Endothelial cell of umbilical vein (primary cell): ENCODE results near the gene ZMAT5. TPM values are rescaled to one million over a fixed set of nuclear protein-coding genes. Genes with fewer than 3 reads are reported as not detected.

Experiments used
- BruUV-seq: library from RNA; stranded (reverse); fragments of 400-500 nt; replicated peaks from 2 replicates; lab custom pipeline; 2021; lab: Mats Ljungman, UMichigan
- CTCF ChIA-PET: fragments of 300-600, 350-600 bp; sonication (Branson Sonifier 250); formaldehyde crosslinking; loops from one replicate; lab custom pipeline; 2021; ENCODE audit warnings: antibody characterized with exemption, inconsistent platforms; lab: Charles Lee
- POLR2A ChIA-PET: fragments of 300-600, 350-600 bp; sonication (Branson Sonifier 250); formaldehyde crosslinking; loops from one replicate; lab custom pipeline; 2021; ENCODE audit warnings: antibody characterized with exemption, inconsistent platforms; lab: Charles Lee
- DNase-seq: peaks from one replicate; pipeline ENCODE4 v3.0.0-alpha.2; 2011; ENCODE audit warnings: low read depth, low spot score
- FAIRE-seq: peaks from 2 replicates; lab custom pipeline; 2011; peaks lifted over from hg19 to GRCh38; lab: Jason Lieb, UNC
- H2AFZ ChIP-seq: 2 replicates; pipeline ENCODE4 v1.6.0; 2012; ENCODE audit warnings: low read depth, low read length, control low read depth, inconsistent platforms
- H3K27ac ChIP-seq: 2 replicates; pipeline ENCODE4 v1.5.1; 2011; ENCODE audit warnings: low read depth, mild to moderate bottlenecking, control low read depth, low read length, moderate library complexity; ENCODE audit not compliant: insufficient read depth
- H3K27me3 ChIP-seq, 2 experiments: 2 replicates each; pipeline versions ENCODE4 v1.6.0 to v1.6.1; 2011; ENCODE audit warnings: low read length in 2 of 2, mixed read lengths in 1 of 2; ENCODE audit not compliant: control insufficient read depth in 2 of 2, insufficient read depth in 2 of 2
- H3K36me3 ChIP-seq, 2 experiments: 2 replicates in 1 of 2; 3 replicates in 1 of 2; pipeline ENCODE4 v1.5.1; 2011; ENCODE audit warnings: low read length in 2 of 2, mild to moderate bottlenecking in 1 of 2, moderate library complexity in 1 of 2; ENCODE audit not compliant: control insufficient read depth in 2 of 2, insufficient read depth in 2 of 2; ENCODE audit errors: extremely low read depth in 1 of 2
- H3K4me1 ChIP-seq: 3 replicates; pipeline ENCODE4 v1.5.1; 2011; ENCODE audit warnings: mild to moderate bottlenecking, low read length; ENCODE audit not compliant: control insufficient read depth, insufficient read depth; ENCODE audit errors: extremely low read depth
- H3K4me2 ChIP-seq: 2 replicates; pipeline ENCODE4 v1.6.1; 2011; ENCODE audit warnings: low read length, control low read depth, mixed read lengths; ENCODE audit not compliant: insufficient read depth
- H3K4me3 ChIP-seq, 3 experiments: fragments of 200-600 bp in 1 of 3; sonication (generic), shearing (Covaris generic) in 1 of 3; replicated peaks in 1 of 3; 2 replicates each; pipeline ENCODE4 v1.5.1; 2011 to 2016; ENCODE audit warnings: control low read depth in 3 of 3, low read length in 3 of 3, mild to moderate bottlenecking in 2 of 3, inconsistent platforms in 1 of 3, low read depth in 1 of 3, moderate library complexity in 1 of 3; ENCODE audit not compliant: insufficient read depth in 1 of 3
- H3K79me2 ChIP-seq: 2 replicates; pipeline ENCODE4 v1.6.0; 2012; ENCODE audit warnings: low read length, inconsistent platforms; ENCODE audit not compliant: control insufficient read depth, insufficient read depth
- H3K9ac ChIP-seq: replicated peaks from 2 replicates; pipeline ENCODE3; 2011; ENCODE audit warnings: low read length, control low read depth; ENCODE audit not compliant: insufficient read depth; ENCODE audit errors: extremely low read depth
- H3K9me1 ChIP-seq: replicated peaks from 3 replicates; pipeline ENCODE4 v1.6.0; 2011; ENCODE audit warnings: mild to moderate bottlenecking, low read length; ENCODE audit not compliant: control insufficient read depth, insufficient read depth; ENCODE audit errors: extremely low read depth
- H3K9me3 ChIP-seq: replicated peaks from 2 replicates; pipeline ENCODE4 v1.5.1; 2012; ENCODE audit warnings: low read length, inconsistent platforms; ENCODE audit not compliant: control insufficient read depth, insufficient read depth
- H4K20me1 ChIP-seq: replicated peaks from 2 replicates; pipeline ENCODE3; 2011; ENCODE audit warnings: mild to moderate bottlenecking, low read length; ENCODE audit not compliant: control insufficient read depth, insufficient read depth; ENCODE audit errors: extremely low read depth
- EZH2 ChIP-seq: IDR thresholded peaks from 2 replicates; pipeline ENCODE4 v1.6.1; 2012; ENCODE audit warnings: borderline replicate concordance, low read depth, mild to moderate bottlenecking, moderate library complexity, low read length, inconsistent platforms; ENCODE audit not compliant: severe bottlenecking
- FOS ChIP-seq: IDR thresholded peaks from 2 replicates; pipeline ENCODE4 v1.6.1; 2011; ENCODE audit warnings: mild to moderate bottlenecking, low read length, moderate library complexity, borderline replicate concordance; ENCODE audit not compliant: insufficient read depth
- GATA2 ChIP-seq: IDR thresholded peaks from 2 replicates; pipeline ENCODE4 v1.7.0; 2011; ENCODE audit warnings: low read depth, mild to moderate bottlenecking, moderate library complexity, mixed read lengths, low read length; ENCODE audit not compliant: insufficient read length, insufficient read depth
- JUN ChIP-seq: IDR thresholded peaks from 2 replicates; pipeline ENCODE4 v1.6.1; 2011; ENCODE audit warnings: borderline replicate concordance, low read depth; ENCODE audit not compliant: insufficient read length, insufficient read depth
- MYC ChIP-seq: IDR thresholded peaks from one replicate; pipeline ENCODE4 v1.6.1; 2011; ENCODE audit warnings: mild to moderate bottlenecking, low read depth, low read length
- POLR2A ChIP-seq: IDR thresholded peaks from 2 replicates; pipeline ENCODE4 v1.6.1; 2012; ENCODE audit warnings: low read depth, mild to moderate bottlenecking, control low read depth, low read length
- POLR2AphosphoS5 ChIP-seq: IDR thresholded peaks from 2 replicates; pipeline ENCODE4 v1.6.1; 2012; ENCODE audit warnings: low read depth, mild to moderate bottlenecking, control low read depth, low read length, moderate library complexity; ENCODE audit not compliant: insufficient read depth
- dilution Hi-C: fragments of 300-500 bp; cut with MboI; formaldehyde crosslinking; loops from one replicate; pipeline ENCODE4 v1.15.0; 2019; ENCODE audit warnings: low sequenced_read_pairs; ENCODE audit not compliant: extremely low pct_ligation_motif_present
- intact Hi-C: fragments of 100-400 bp; cut with micrococcal nuclease; formaldehyde crosslinking; loops from one replicate; pipeline ENCODE4 v1.10.0; 2022
- polyA plus RNA-seq, 4 experiments: library from polyadenylated mRNA; depleted of rRNA in 3 of 4; stranded (reverse) in 3 of 4; unstranded in 1 of 4; fragments of >200 nt; gene quantifications; 2 replicates each; pipeline versions ENCODE4 v1.2.1 to v1.2.3, GENCODE V29; 2011 to 2012; ENCODE audit warnings: missing spikeins in 1 of 4
- total RNA-seq: library from RNA; stranded (reverse); gene quantifications from 2 replicates; pipeline ENCODE4 v1.2.3, GENCODE V29; 2021
- TF ChIP-seq, protein P1 (sequence below): IDR thresholded peaks from 2 replicates; pipeline ENCODE4 v1.6.1; 2011; ENCODE audit not compliant: insufficient read depth, insufficient read length
- TF ChIP-seq, protein P2 (sequence below), 2 donors: IDR thresholded peaks; 1 replicate in 1 of 2; 2 replicates in 1 of 2; pipeline ENCODE4 v1.5.1; 2011; ENCODE audit warnings: low read length in 2 of 2, mild to moderate bottlenecking in 2 of 2, moderate library complexity in 2 of 2, control low read depth in 1 of 2, inconsistent platforms in 1 of 2, low read depth in 1 of 2; ENCODE audit not compliant: insufficient read depth in 1 of 2; ENCODE audit errors: extremely low read depth in 1 of 2

ZMAT5 gene
- total and polyA plus RNA-seq, 2 donors (not counting 3 experiments of a cell fraction or from before 2014, with no cell fraction given), result 24.9 to 43.6 TPM

- Histone ChIP-seq H3K4me1 (peaks cover 10% of the 10 kb centered on the region), H3K9me3 (no peaks in the 10 kb centered on the region), H3K79me2 (no peaks in the 10 kb centered on the region), H3K36me3 (no peaks in the 10 kb centered on the region), H3K4me2 (no peak overlapping the region), H4K20me1 (no peaks in the 10 kb centered on the region), H3K4me3 (no peak overlapping the region), H3K9ac (no peak overlapping the region), H3K9me1 (no peaks in the 10 kb centered on the region), H3K27me3 (peaks cover 15% of the 10 kb centered on the region in 2 experiments), H3K27ac (no peak overlapping the region), H2AFZ (no peak overlapping the region)
- BruUV-seq, result no TSS peak
- DNase-seq, result no peak
- ChIA-PET POLR2A (no interaction called here), CTCF (interaction anchor here (2.3 kb wide), 1 partner anchor 383 kb away, joined by 9 read pairs; no protein-coding TSS in a partner anchor)
- TF ChIP-seq, protein P1, sequence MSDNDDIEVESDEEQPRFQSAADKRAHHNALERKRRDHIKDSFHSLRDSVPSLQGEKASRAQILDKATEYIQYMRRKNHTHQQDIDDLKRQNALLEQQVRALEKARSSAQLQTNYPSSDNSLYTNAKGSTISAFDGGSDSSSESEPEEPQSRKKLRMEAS, result no peak
- TF ChIP-seq EZH2 (no peak), GATA2 (no peak), POLR2AphosphoS5 (no peak), JUN (no peak), FOS (no peak), MYC (no peak), POLR2A (no peak)
- TF ChIP-seq, protein P2, sequence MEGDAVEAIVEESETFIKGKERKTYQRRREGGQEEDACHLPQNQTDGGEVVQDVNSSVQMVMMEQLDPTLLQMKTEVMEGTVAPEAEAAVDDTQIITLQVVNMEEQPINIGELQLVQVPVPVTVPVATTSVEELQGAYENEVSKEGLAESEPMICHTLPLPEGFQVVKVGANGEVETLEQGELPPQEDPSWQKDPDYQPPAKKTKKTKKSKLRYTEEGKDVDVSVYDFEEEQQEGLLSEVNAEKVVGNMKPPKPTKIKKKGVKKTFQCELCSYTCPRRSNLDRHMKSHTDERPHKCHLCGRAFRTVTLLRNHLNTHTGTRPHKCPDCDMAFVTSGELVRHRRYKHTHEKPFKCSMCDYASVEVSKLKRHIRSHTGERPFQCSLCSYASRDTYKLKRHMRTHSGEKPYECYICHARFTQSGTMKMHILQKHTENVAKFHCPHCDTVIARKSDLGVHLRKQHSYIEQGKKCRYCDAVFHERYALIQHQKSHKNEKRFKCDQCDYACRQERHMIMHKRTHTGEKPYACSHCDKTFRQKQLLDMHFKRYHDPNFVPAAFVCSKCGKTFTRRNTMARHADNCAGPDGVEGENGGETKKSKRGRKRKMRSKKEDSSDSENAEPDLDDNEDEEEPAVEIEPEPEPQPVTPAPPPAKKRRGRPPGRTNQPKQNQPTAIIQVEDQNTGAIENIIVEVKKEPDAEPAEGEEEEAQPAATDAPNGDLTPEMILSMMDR (IDR thresholded peaks at IDR 0.05; ENCODE audit: extremely low read depth in 1 of 2, insufficient read depth in 1 of 2, low read depth in 1 of 2, low read length in 2 of 2), result no peak
- intact Hi-C loops (no loop called here), dilution Hi-C loops (no loop called here)
- no peak for FAIRE-seq
Observed at GRCh38 chr22:29705651-29706050, 61.2 kb downstream of the ZMAT5 start.
